GM19035 (cell line): Measurements from ENCODE around the gene MCCC1.

Experiments
- ATAC-seq: cut with Tn5 transposase; IDR thresholded peaks from one replicate; pipeline ENCODE4 v1.9.1; 2021; ENCODE audit not compliant: unreplicated experiment

The MCCC1 gene

GRCh38 chr3:182989566-182989965 lies 109.7 kb downstream of the MCCC1 start:
- no peak for ATAC-seq

GRCh38 chr3:182986021-182986420 lies 113.3 kb downstream of the MCCC1 start:
- no peak for ATAC-seq

GRCh38 chr3:182983876-182984275 lies 115.4 kb downstream of the MCCC1 start:
- no peak for ATAC-seq

DNA sequence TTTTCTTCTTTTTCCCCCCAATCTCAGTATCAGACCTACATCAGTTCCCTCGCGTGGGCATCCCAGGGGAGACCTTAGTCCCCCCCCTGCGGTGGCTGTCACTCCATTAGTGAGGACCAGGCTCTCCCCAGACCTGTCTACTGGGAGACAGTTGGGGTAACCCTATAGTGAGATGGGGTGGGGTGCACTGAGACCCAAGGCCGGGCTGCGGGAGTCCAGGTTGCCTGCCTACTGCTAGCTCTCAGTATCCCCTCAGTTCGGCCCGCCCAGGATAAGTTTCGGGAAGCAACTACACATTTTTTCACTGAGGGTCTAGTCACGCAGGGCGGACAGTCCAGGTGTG lies 118.3 kb downstream of the MCCC1 start:
- ATAC-seq = no peak

GRCh38 chr3:182980204-182981037 lies 118.9 kb downstream of the MCCC1 start, which contains the start of gene DCUN1D1:
TSS of gene DCUN1D1 (minus strand) at chr3:182980538. CDS start at chr3:182980489, 49 bp downstream.
- ATAC-seq = peak; percentile 90

DNA sequence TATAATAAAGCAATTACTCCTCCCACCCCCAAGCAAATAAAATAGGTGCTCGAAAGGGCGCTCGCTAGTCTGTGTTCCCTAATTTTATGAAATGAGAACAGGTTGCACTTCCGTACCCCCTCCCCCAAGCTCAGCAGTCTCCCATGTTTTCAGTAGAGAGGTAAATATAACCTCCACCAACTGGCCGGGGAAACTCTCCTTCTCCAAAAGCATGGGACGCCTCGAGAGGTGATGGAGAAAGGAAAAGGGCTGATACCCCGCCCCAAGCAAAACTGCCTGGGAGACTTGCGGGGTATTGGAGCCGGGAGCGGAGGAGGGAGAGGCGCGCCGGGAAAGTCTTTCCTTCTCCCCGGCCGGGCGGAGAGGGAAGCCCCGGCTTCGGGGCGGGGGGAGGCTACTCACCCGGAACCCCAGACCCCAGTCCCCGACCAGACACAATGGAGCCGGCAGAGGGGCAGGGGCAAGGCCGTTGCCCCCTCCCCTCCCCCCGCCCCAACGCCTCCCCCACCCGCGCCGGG lies 119.6 kb downstream of the MCCC1 start:
- peak; percentile 19 for ATAC-seq

GRCh38 chr3:182979103-182979673 lies 120.1 kb downstream of the MCCC1 start:
- ATAC-seq = no peak

- no peak for ATAC-seq
Measured at GRCh38 chr3:182978387-182978786, 120.9 kb downstream of the MCCC1 start.

DNA sequence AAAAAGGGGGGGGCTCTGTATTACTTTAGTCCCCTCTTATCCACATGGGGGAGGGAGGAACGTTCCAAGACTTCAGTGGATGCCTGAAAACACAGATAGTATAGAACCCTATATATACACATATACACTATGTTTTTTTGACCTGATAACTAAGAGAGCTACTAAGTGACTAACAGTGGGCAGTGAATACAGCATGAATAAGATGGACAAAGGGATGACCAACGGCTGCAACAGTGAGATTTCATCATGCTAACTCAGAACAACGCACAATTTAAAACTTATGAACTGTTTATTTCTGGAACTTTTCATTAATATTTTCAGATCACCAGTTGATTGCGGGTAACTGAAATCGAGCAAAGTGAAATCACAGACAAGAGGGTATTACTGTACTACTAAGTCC lies 126.2 kb downstream of the MCCC1 start:
- no peak for ATAC-seq

DNA sequence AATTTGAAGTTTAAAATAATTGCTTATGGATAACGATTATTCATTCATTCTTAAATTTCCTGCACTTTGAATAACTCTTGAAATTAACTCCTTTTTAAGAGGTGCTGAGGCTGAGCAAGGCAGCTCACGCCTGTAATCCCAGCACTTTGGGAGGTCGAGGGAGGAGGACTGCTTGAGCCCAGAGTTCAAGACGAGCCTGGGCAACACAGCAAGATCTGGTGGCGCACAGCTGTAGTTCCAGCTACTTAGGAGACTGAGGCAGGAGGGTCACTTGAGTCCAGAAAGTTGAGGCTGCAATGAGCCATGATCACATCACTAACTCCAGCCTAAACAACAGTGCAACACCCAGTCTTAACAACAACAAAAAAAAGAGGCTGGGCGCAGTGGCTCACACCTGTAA lies 126.9 kb downstream of the MCCC1 start:
- no peak for ATAC-seq

- peak; percentile 36 for ATAC-seq
Measured at GRCh38 chr3:182971637-182972036, 127.7 kb downstream of the MCCC1 start.

DNA sequence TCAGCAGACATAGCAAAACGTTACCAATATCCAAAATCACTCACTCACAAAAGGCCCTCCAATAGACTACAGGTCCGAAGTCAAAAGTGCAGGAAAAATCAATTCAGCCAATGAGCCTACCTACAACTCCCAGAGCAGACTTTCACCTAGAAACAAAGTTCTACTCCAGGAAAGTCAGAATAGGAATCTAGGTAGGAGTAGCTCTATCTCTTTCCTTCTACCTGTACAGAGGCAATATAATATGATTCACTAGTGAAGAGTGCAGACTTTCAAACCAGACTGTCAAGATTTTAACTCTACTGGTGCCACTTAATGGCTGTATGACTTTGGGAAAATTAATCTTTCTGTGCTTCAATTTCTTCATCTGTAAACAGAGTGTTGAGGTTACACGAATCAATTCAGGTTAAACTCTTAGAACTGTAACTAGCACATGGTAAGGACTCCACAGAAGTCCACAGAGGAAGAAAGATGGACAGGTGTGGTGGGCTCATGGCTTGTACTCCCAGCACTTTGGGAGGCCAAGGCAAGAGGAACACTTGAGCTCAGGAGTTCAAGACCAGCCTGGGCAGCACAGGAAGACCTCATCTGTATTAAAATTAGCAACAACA lies 128.4 kb downstream of the MCCC1 start:
- no peak for ATAC-seq

- ATAC-seq = no peak
Measured at GRCh38 chr3:182969853-182970252, 129.4 kb downstream of the MCCC1 start.

GRCh38 chr3:182969277-182969676 lies 130.0 kb downstream of the MCCC1 start:
- no peak for ATAC-seq

GRCh38 chr3:182967218-182968204 lies 131.8 kb downstream of the MCCC1 start:
- peak; percentile 65 for ATAC-seq

GRCh38 chr3:182965861-182966366 lies 133.4 kb downstream of the MCCC1 start:
- no peak for ATAC-seq
